ENCODE data around the gene CD300LF.

CD300LF gene

GRCh38 chr17:74742978-74743545 is 30.3 kb upstream of the CD300LF start:
- Histone ChIP-seq H3K4me2 (ENCODE audit: low read depth, low read length, poor library complexity, severe bottlenecking) (no peak overlapping the region), H3K27me3 (ENCODE audit: low read length) (no peaks in the 10 kb centered on the region), H2AFZ (ENCODE audit: low read depth, low read length, severe bottlenecking) (no peak overlapping the region), H3K4me3 (ENCODE audit: insufficient read depth, low read length, poor library complexity, severe bottlenecking) (no peak overlapping the region), H3K9ac (ENCODE audit: low read length) (no peak overlapping the region), H4K20me1 (ENCODE audit: low read depth, low read length) (no peaks in the 10 kb centered on the region), H3K9me3 (ENCODE audit: insufficient read depth, low read length) (no peaks in the 10 kb centered on the region), H3K9me2 (replicated peaks; ENCODE audit: insufficient read depth, low read length) (no peaks in the 10 kb centered on the region), H3K36me3 (ENCODE audit: low read length) (no peaks in the 10 kb centered on the region), H3F3A (ENCODE audit: insufficient read depth) (peaks cover 3% of the 10 kb centered on the region; the same call in 1 of the 2 replicates), H3K27ac (ENCODE audit: low read depth, low read length) (no peak overlapping the region), H3K79me2 (ENCODE audit: insufficient read depth, low read length) (no peaks in the 10 kb centered on the region)
- TF ChIP-seq EZH2phosphoT487 (conservative IDR thresholded peaks at IDR 0.05; ENCODE audit: low read length) (no peak), CTCF (IDR thresholded peaks at IDR 0.05; ENCODE audit: insufficient read depth, low read length, poor library complexity, severe bottlenecking) (no peak)

GRCh38 chr17:74742153-74742515 is 29.4 kb upstream of the CD300LF start:
- peaks cover under 1% of the 10 kb centered on the region; the same call in 1 of the 2 replicates for H3F3A ChIP-seq (ENCODE audit: insufficient read depth)
- no peak overlapping the region for H3K9ac ChIP-seq (ENCODE audit: low read length)
- no peaks in the 10 kb centered on the region for H3K27me3 ChIP-seq (ENCODE audit: low read length)
- H3K79me2 ChIP-seq (ENCODE audit: insufficient read depth, low read length) = no peaks in the 10 kb centered on the region
- no peak overlapping the region for H3K4me3 ChIP-seq (ENCODE audit: insufficient read depth, low read length, poor library complexity, severe bottlenecking)
- H3K9me3 ChIP-seq (ENCODE audit: insufficient read depth, low read length) = no peaks in the 10 kb centered on the region
- H2AFZ ChIP-seq (ENCODE audit: low read depth, low read length, severe bottlenecking) = no peak overlapping the region
- H3K4me2 ChIP-seq (ENCODE audit: low read depth, low read length, poor library complexity, severe bottlenecking) = peak overlapping the region; percentile 1
- no peaks in the 10 kb centered on the region for H4K20me1 ChIP-seq (ENCODE audit: low read depth, low read length)
- no peaks in the 10 kb centered on the region for H3K9me2 ChIP-seq (replicated peaks; ENCODE audit: insufficient read depth, low read length)
- no peaks in the 10 kb centered on the region for H3K36me3 ChIP-seq (ENCODE audit: low read length)
- peak overlapping the region; percentile 50 for H3K27ac ChIP-seq (ENCODE audit: low read depth, low read length)
- TF ChIP-seq CTCF (IDR thresholded peaks at IDR 0.05; ENCODE audit: insufficient read depth, low read length, poor library complexity, severe bottlenecking) = no peak
- TF ChIP-seq EZH2phosphoT487 (conservative IDR thresholded peaks at IDR 0.05; ENCODE audit: low read length) = no peak

GRCh38 chr17:74740641-74741387 is 28.1 kb upstream of the CD300LF start:
- no peaks in the 10 kb centered on the region for H3F3A ChIP-seq (ENCODE audit: insufficient read depth)
- TF ChIP-seq CTCF (IDR thresholded peaks at IDR 0.05; ENCODE audit: insufficient read depth, low read length, poor library complexity, severe bottlenecking) (no peak), EZH2phosphoT487 (conservative IDR thresholded peaks at IDR 0.05; ENCODE audit: low read length) (no peak)
- no peak overlapping the region for H3K27ac ChIP-seq (ENCODE audit: low read depth, low read length)
- H3K9me3 ChIP-seq (ENCODE audit: insufficient read depth, low read length) = no peaks in the 10 kb centered on the region
- H3K36me3 ChIP-seq (ENCODE audit: low read length) = no peaks in the 10 kb centered on the region
- no peak overlapping the region for H3K9ac ChIP-seq (ENCODE audit: low read length)
- H4K20me1 ChIP-seq (ENCODE audit: low read depth, low read length) = no peaks in the 10 kb centered on the region
- no peaks in the 10 kb centered on the region for H3K79me2 ChIP-seq (ENCODE audit: insufficient read depth, low read length)
- no peak overlapping the region for H2AFZ ChIP-seq (ENCODE audit: low read depth, low read length, severe bottlenecking)
- no peaks in the 10 kb centered on the region for H3K27me3 ChIP-seq (ENCODE audit: low read length)
- no peaks in the 10 kb centered on the region for H3K9me2 ChIP-seq (replicated peaks; ENCODE audit: insufficient read depth, low read length)
- no peak overlapping the region for H3K4me2 ChIP-seq (ENCODE audit: low read depth, low read length, poor library complexity, severe bottlenecking)
- H3K4me3 ChIP-seq (ENCODE audit: insufficient read depth, low read length, poor library complexity, severe bottlenecking) = no peak overlapping the region

All from SU-DHL-6 (cell line).